Measurements from ENCODE around the gene MED12L.

- TF ChIP-seq CTCF (conservative IDR thresholded peaks at IDR 0.05 in 1 of 2, IDR thresholded peaks at IDR 0.05 in 1 of 2; ENCODE audit: low read depth in 1 of 2, low read length in 2 of 2), result no peak
- no peak for TF ChIP-seq EZH2 (IDR thresholded peaks at IDR 0.05; ENCODE audit: low read length, missing control alignments)
Measured at GRCh38 chr3:151265866-151266265, 180.4 kb downstream of the MED12L start.

All from fibroblast of lung (primary cell).